ENCODE data around the gene AUTS2. TPM values are rescaled to one million over a fixed set of nuclear protein-coding genes. Genes with fewer than 3 reads are reported as not detected.

The AUTS2 gene
- total and polyA plus RNA-seq, 4 donors: 4.9 to 24.4 (median 7.0) TPM

GRCh38 chr7:70285187-70285586 is 686.9 kb downstream of the AUTS2 start:
- H3K9me3 ChIP-seq (ENCODE audit: control insufficient read depth in 4 of 4, low read length in 3 of 4): no peaks in the 10 kb centered on the region
- H3K4me1 ChIP-seq (ENCODE audit: control insufficient read depth in 4 of 4, insufficient read depth in 4 of 4, low read length in 3 of 4): no peaks in the 10 kb centered on the region
- no peaks in the 10 kb centered on the region for H3K27me3 ChIP-seq (ENCODE audit: control insufficient read depth in 4 of 4, insufficient read depth in 4 of 4, low read length in 3 of 4)
- 93% methylated on average over 1 of the region's 1 CpG for WGBS
- no peak for TF ChIP-seq NR2F2 (IDR thresholded peaks at IDR 0.05)
- TF ChIP-seq RAD21 (IDR thresholded peaks at IDR 0.05): no peak
- no peak for TF ChIP-seq GABPA (IDR thresholded peaks at IDR 0.05 in 1 of 2, conservative IDR thresholded peaks at IDR 0.05 in 1 of 2)
- TF ChIP-seq RXRA (IDR thresholded peaks at IDR 0.05): no peak
- no peak for TF ChIP-seq EGR1 (IDR thresholded peaks at IDR 0.05; ENCODE audit: low read depth in 2 of 2)
- TF ChIP-seq JUND (IDR thresholded peaks at IDR 0.05): no peak
- no peak for TF ChIP-seq YY1 (IDR thresholded peaks at IDR 0.05)
- TF ChIP-seq HNF4A (conservative IDR thresholded peaks at IDR 0.05): no peak
- TF ChIP-seq HNF4G (IDR thresholded peaks at IDR 0.05): no peak
- no peak for TF ChIP-seq CTCF (IDR thresholded peaks at IDR 0.05; ENCODE audit: low read depth, low read length, missing input control)
- no peak for TF ChIP-seq ATF3 (IDR thresholded peaks at IDR 0.05)
- TF ChIP-seq MAX (IDR thresholded peaks at IDR 0.05): no peak
- no peak overlapping the region for H3K27ac ChIP-seq (ENCODE audit: low read depth in 1 of 2, low read length in 2 of 2)
- H3K36me3 ChIP-seq (ENCODE audit: control insufficient read depth in 4 of 4, insufficient read depth in 3 of 4, low read depth in 1 of 4, low read length in 3 of 4): no peaks in the 10 kb centered on the region
- no peak overlapping the region for H3K4me3 ChIP-seq (ENCODE audit: low read depth in 1 of 3, low read length in 3 of 3)
- no peak for DNase-seq (ENCODE audit: low spot score)
- H3K9ac ChIP-seq (ENCODE audit: low read depth in 1 of 2, low read length in 2 of 2): no peak overlapping the region

- no peaks in the 10 kb centered on the region for H3K4me1 ChIP-seq (ENCODE audit: control insufficient read depth in 4 of 4, insufficient read depth in 4 of 4, low read length in 3 of 4)
- H3K36me3 ChIP-seq (ENCODE audit: control insufficient read depth in 4 of 4, insufficient read depth in 3 of 4, low read depth in 1 of 4, low read length in 3 of 4): no peaks in the 10 kb centered on the region
- WGBS: 94% methylated on average over 3 of the region's 3 CpGs
- H3K9ac ChIP-seq (ENCODE audit: low read depth in 1 of 2, low read length in 2 of 2): no peak overlapping the region
- H3K9me3 ChIP-seq (ENCODE audit: control insufficient read depth in 4 of 4, low read length in 3 of 4): no peaks in the 10 kb centered on the region
- H3K27me3 ChIP-seq (ENCODE audit: control insufficient read depth in 4 of 4, insufficient read depth in 4 of 4, low read length in 3 of 4): no peaks in the 10 kb centered on the region
- no peak for DNase-seq (ENCODE audit: low spot score)
- no peak overlapping the region for H3K27ac ChIP-seq (ENCODE audit: low read depth in 1 of 2, low read length in 2 of 2)
- TF ChIP-seq ZBTB33 (IDR thresholded peaks at IDR 0.05): no peak
- TF ChIP-seq REST (IDR thresholded peaks at IDR 0.05): no peak
- no peak for TF ChIP-seq RAD21 (IDR thresholded peaks at IDR 0.05)
- no peak for TF ChIP-seq FOXA2 (IDR thresholded peaks at IDR 0.05)
- no peak for TF ChIP-seq FOXA1 (IDR thresholded peaks at IDR 0.05)
- TF ChIP-seq NR2F2 (IDR thresholded peaks at IDR 0.05): no peak
- TF ChIP-seq JUND (IDR thresholded peaks at IDR 0.05): no peak
- no peak for TF ChIP-seq TAF1 (conservative IDR thresholded peaks at IDR 0.05)
- no peak for TF ChIP-seq SP1 (IDR thresholded peaks at IDR 0.05)
- TF ChIP-seq HNF4A (conservative IDR thresholded peaks at IDR 0.05): no peak
- TF ChIP-seq RXRA (IDR thresholded peaks at IDR 0.05): no peak
- TF ChIP-seq HNF4G (IDR thresholded peaks at IDR 0.05): no peak
- no peak for TF ChIP-seq GABPA (IDR thresholded peaks at IDR 0.05 in 1 of 2, conservative IDR thresholded peaks at IDR 0.05 in 1 of 2)
- TF ChIP-seq YY1 (IDR thresholded peaks at IDR 0.05): no peak
- H3K4me3 ChIP-seq (ENCODE audit: low read depth in 1 of 3, low read length in 3 of 3): no peak overlapping the region
These were observed 687.6 kb downstream of the AUTS2 start for GRCh38 chr7:70285854-70286253.
